HG03571 (cell line): ENCODE data around the gene COLQ.
A peak's percentile ranks its signal among the peaks of the same experiment; 100 is the strongest.
"Not testable (repeated sequence)": the region's sequence is repeated elsewhere in the genome, so short reads cannot be mapped to it uniquely, and the experiment has no call there.

ENCODE experiments used
- ATAC-seq: cut with Tn5 transposase; IDR thresholded peaks from one replicate; pipeline ENCODE4 v1.9.1; 2021; ENCODE audit not compliant: unreplicated experiment

The COLQ gene

DNA sequence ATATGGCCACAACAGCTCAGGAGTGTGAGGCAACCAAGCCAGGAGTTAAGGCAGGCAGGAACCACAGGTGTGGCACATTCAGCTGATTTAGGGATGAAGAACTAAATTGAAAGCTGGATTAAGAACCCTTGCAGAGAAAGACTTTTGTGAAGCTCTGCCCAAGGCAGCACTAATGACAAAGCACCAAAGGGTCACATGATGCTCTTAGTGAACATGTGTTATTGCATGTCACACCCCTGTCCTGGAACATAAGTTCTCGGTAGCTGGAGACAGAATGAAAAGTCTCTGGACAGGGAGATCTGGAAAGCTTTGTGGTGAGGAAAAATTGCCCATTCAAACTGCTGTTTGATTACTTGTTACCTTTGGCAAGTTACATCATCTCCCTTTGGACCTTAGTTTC is 90.9 kb downstream of the COLQ start:
- ATAC-seq = no peak

DNA sequence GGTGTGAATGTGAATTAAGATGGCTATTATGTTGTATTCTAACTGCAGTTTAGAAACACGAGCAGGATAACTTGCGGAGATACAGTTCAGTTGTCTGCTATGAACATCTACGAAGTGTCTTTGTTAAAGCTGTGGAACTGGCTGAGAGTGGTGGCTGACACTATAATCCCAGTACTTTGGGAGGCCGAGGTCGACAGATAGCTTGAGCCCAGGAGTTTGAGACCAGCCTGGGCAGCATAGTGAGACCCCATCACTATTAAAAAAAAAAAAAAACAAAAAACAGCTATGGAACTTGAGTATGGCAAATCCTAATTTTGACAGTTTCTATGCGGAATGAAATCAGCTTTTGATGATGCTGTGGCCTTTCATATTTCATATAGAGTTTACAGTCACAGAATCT is 92.4 kb downstream of the COLQ start:
- ATAC-seq = no peak

DNA sequence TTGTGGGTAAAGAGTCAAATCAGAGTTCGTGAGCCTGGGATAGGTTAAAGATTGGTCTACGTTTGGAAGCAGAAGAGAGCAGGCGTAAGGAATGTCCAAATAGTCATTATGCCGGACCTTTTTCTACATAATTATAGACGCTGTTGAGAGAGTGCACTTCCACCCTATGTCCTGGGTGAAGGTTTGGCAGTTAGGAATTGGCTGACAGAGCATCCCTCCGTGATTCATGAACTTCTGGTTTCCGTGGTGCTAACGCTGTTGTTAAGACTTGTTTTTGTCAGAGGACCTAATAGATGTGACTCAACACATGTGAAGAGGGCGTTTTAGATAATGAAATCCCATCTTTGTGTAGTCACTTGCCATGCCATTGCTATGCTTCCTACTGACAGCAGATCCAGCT is 93.0 kb downstream of the COLQ start:
- no peak for ATAC-seq

DNA sequence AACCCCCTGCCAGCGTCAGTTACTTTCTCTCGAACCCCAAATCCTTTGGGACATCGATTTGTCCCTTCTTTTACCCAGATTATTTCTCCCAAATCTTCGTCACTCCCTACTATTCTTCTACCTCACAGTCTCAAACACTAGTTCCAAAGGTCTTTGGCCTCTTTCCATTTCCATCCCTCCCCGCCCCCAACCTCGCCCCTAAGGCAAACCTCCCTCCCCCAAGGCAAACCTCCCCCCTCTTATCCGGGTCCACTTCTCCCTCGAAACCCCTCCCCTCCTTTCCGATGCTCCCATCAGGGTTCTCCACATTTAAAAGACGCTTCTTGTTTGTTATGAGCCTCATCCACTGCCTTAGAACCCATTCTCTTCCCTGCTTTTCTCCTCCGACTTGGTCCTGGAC is 93.5 kb downstream of the COLQ start:
- no peak for ATAC-seq

DNA sequence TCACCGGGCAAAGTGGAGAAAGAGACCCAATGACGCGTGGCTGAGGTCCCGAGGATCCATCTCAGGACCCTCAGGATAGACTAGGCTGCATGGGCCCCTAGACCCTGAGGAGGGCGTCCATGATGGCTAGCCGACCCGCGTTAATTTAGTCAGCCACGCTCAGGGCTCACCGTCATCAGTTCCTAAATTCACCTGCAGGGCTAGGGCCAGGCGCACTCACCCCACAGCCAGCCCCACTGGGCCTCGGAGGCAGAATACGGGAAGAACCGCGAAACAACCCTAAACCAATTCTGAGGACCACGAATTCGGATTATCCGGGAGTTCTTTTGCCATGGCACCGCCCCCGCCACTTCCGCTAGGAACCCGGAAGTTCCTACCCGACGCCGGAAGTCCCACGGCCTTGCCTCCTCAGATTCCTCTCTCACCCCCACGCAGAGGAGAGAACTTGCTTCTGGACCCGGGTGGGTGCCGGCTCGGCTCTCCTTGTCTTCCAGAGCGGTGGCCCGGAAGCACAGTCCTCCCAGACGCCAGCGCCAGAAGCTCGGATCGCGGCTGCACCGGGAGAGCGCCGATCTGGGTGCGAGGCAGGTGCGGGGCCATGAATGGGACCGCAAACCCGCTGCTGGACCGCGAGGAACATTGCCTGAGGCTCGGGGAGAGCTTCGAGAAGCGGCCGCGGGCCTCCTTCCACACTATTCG is 94.2 kb downstream of the COLQ start, which contains the start of the genes EAF1 and METTL6:
EAF1 (plus strand) TSS at position 417 of the 699 bp plus-strand sequence; CDS start at position 599, 182 bp downstream.
METTL6 (minus strand) TSS at position 363 of the 699 bp plus-strand sequence. CDS start 1,033 bp downstream, outside the sequence.
- peak; percentile 86 for ATAC-seq

DNA sequence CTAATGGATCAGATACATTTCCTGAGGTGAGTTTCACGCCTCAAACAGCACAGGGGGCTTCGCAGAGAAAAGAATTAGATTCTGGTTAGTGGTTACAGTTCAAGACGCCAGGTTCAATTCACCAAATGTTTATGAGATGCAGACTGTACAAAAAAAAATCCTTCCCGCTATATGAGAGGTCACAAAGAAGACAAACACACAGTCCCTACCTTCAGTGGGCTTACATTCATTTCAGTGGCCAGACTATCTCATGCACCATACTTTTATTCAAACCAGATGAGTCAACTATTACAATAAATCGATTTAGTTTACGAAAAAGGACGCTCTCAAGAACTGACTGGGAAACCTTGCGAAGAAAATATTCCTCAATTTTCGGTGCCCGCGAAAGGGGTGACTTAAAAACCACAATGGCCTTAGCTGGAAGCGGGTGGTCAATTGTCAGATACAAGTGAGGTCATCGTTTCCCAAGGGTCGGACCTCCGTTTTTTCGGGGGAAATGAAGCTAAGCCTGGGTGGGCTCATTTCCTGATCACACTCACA is 94.9 kb downstream of the COLQ start:
- no peak for ATAC-seq

DNA sequence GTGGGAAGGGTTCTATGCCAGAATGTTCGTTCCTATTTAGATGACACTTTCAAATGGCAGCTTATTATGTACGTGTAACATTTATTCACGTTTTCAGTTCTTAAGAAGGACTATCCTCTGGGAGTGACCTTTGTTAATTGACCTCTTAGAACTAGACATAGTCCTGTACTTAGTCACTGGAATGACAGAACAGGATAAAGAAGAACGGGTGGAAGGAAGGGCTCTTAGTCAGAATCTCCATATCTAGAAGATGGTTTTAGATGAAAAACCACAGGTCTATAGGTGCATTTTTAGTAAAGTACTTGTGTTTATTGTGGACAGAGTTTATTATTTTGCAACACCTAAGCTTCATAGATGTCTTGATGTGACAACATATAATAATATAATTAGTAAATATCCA is 100.6 kb downstream of the COLQ start:
- no peak for ATAC-seq

DNA sequence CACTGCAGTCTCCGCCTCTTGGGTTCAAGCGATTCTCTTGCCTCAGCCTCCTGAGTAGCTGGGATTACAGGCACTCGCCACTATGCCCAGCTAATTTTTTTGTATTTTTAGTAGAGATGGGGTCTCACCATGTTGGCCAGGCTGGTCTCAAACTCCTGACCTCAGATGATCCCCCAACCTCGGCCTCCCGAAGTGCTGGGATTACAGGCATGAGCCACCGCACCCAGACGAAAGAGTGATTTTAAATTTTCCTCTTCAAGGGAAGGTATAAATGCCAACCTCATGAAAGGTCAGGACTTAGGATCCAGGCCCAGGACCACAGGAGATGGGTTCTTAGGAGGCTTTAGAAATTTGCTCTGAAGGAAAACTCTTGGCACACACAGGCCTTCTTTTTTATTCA is 110.5 kb downstream of the COLQ start:
- not testable (repeated sequence) for ATAC-seq

DNA sequence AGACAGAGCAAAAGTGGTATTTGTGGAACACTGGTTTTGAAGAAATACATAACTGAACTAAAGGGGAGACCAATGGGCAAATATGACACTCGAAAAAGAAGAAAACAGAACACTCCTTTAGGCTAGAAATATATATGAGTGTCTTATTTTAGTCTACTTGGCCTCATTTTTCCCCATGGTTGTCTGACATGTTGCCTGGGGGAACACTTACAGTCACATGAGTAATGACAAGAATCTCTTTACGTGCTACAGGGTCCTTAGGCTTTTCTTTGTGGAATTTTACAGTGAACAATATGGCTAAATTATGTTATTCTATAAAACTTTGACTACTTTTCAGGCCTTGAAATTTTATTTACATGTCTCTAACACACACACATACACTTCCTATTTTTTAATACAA is 111.7 kb downstream of the COLQ start:
- ATAC-seq = no peak

DNA sequence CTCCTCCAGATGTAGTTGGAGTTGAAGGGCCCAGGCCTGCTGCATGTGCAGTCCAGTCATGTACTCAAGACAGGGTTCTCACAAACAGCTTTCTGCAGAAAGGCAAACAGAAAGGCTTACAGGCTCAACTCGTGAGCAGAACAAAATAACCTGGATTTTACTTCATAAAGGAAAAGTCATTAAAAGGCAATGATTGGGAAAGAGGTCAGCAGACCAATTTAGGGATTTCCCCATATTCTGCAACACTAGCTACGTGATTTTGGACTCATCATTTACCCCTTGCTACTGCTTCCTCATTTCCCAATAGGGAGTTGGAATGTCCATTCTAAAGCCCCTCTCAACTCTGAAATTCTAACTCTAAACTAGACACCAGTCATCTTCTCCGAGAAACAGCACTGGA is 112.3 kb downstream of the COLQ start:
- ATAC-seq = no peak

DNA sequence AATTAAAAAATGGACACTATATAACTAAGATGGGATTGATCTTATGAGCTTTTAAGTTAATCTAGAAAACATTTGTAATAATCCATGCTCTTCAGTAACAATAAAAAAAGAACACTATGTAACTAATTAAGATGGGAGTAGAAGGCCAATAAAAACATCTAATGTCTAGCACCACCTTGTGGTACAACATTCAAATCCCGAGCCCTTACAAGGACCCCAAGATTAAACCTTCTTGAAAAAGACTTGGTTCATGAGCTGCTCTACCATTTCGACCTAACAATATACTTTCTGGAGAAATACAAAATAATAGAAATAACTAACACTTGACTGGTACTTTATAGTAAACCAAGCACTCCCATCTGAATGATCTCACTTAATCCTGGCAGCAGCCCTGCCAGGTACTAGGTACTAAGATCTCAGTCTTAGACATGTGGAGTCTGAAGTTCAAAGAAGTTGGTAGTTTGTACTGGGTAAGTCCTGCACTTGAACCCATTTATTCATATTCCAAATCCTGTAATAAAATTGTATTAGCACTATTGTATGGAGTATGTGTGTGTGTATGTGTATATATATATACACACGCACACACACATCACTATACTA is 116.0 kb downstream of the COLQ start:
- no peak for ATAC-seq

DNA sequence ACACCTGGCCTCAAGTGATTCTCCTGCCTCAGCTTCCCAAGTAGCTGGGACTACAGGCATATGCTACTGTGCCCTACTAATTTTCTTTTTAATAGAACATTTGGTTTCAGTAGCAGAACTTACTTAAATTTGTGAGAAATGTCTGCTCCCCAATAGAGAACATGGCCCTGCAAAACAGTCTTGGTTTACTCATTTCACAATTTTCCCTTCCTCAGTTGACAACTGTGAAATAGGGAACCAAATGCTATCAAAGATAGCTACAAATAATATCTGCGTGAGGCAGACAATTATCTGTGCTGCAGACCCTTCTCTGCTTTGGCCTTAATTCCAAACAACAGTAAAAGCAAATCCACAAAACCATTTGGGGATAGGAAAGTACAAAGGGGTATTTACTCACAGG is 116.7 kb downstream of the COLQ start:
- ATAC-seq = no peak

DNA sequence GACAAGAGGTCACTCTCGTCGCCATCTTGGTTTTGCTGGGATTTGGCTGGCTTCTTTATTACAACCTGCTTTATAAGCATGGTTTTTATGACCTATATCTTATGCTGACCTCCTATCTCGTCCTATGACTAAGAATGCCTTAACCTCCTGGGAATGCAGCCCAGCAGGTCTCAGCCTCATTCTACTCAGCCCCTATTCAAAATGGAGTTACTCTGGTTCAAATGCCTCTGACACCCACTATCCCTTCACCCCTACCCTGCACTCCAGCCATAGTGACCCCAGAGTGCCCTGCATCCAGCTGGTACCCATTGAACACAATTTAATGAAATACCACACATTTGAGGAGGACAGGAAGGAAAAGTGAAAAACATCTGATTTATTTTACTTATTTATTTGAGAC is 117.5 kb downstream of the COLQ start:
- no peak for ATAC-seq

DNA sequence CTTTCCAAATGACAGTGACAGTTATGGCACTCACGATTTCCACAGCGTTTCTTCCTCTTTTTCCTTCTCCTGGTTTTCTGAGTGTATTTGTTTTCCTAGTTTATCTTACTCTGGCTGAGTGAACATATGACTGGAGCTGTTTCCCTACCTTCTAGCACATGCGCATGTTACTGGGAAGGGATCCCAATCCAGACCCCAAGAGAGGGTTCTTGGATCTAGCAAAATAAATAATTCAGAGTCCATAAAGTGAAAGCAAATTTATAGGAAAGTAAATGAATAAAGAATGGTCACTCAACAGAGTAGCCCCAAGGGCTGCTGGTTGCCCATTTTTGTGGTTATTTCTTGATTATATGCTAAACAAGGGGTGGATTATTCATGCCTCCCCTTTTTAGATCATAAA is 118.0 kb downstream of the COLQ start:
- no peak for ATAC-seq

DNA sequence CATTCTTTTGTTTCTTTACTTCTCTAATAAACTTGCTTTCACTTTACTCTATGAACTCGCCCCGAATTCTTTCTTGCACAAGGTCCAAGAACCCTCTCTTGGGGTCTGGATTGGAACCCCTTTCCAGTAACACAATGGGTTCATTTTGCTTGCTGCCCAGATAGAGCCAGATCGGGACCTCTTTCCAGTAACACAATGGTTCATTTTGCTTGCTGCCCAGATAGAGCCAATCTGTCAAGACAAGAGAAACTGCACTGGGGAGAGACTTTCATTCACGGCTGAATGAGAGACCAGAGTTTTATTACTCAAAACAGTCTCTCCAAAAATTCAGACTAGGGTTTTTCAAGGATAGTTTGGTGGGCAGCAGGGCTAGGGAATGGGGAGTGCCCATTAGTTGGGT is 119.6 kb downstream of the COLQ start:
- ATAC-seq = no peak
